SU-DHL-6 (cell line): Measurements from ENCODE around the gene P2RX2.

Experiments
- H2AFZ ChIP-seq: fragments of 200-600 bp; sonication (generic); 2 replicates; pipeline ENCODE4 v1.6.1; 2014; ENCODE audit warnings: low read depth, mild to moderate bottlenecking, moderate library complexity, mixed read lengths, antibody characterized with exemption, low read length; ENCODE audit not compliant: severe bottlenecking
- H3F3A ChIP-seq: fragments of 200-600 bp; shearing (Covaris generic); 2 replicates; pipeline ENCODE4 v1.6.0; 2016; ENCODE audit warnings: antibody characterized with exemption, mild to moderate bottlenecking; ENCODE audit not compliant: insufficient read depth
- H3K27ac ChIP-seq: fragments of 200-600 bp; sonication (generic); 2 replicates; pipeline ENCODE4 v1.5.1; 2016; ENCODE audit warnings: low read depth, mild to moderate bottlenecking, low read length, moderate library complexity, mixed read lengths
- H3K27me3 ChIP-seq: fragments of 200-600 bp; sonication (generic), shearing (Covaris generic); 2 replicates; pipeline ENCODE4 v1.6.0; 2014; ENCODE audit warnings: mild to moderate bottlenecking, low read length
- H3K36me3 ChIP-seq: fragments of 200-600 bp; sonication (generic); 2 replicates; pipeline ENCODE4 v1.6.1; 2014; ENCODE audit warnings: mild to moderate bottlenecking, low read length, mixed read lengths
- H3K4me2 ChIP-seq: fragments of 300-600, 200-600 bp; shearing (Covaris generic), sonication (generic); 2 replicates; pipeline ENCODE4 v1.6.0; 2014; ENCODE audit warnings: low read length, low read depth, mild to moderate bottlenecking; ENCODE audit not compliant: poor library complexity, severe bottlenecking
- H3K4me3 ChIP-seq: fragments of 200-600 bp; sonication (generic); 2 replicates; pipeline ENCODE4 v1.5.1; 2014; ENCODE audit warnings: antibody characterized with exemption, low read length, mild to moderate bottlenecking, mixed read lengths; ENCODE audit not compliant: insufficient read depth, poor library complexity, severe bottlenecking
- H3K79me2 ChIP-seq: fragments of 200-600 bp; sonication (generic); 2 replicates; pipeline ENCODE4 v1.6.1; 2014; ENCODE audit warnings: mild to moderate bottlenecking, low read length, moderate library complexity; ENCODE audit not compliant: insufficient read depth
- H3K9ac ChIP-seq: fragments of 200-600 bp; sonication (generic); 2 replicates; pipeline ENCODE4 v1.7.0; 2014; ENCODE audit warnings: mild to moderate bottlenecking, low read length
- H3K9me2 ChIP-seq: fragments of 200-600 bp; sonication (generic); replicated peaks from 2 replicates; pipeline ENCODE4 v1.6.1; 2014; ENCODE audit warnings: low read length; ENCODE audit not compliant: insufficient read depth
- H3K9me3 ChIP-seq: fragments of 200-600 bp; sonication (generic); 2 replicates; pipeline ENCODE4 v1.6.1; 2014; ENCODE audit warnings: low read length, mixed read lengths; ENCODE audit not compliant: insufficient read depth
- H4K20me1 ChIP-seq: fragments of 200-600 bp; sonication (generic); 2 replicates; pipeline ENCODE4 v1.6.1; 2014; ENCODE audit warnings: low read depth, mild to moderate bottlenecking, antibody characterized with exemption, low read length, moderate library complexity, mixed read lengths
- EZH2phosphoT487 ChIP-seq: fragments of 200-600 bp; sonication (generic), shearing (Covaris generic); conservative IDR thresholded peaks from 2 replicates; pipeline ENCODE4 v1.6.1; 2018; ENCODE audit warnings: mild to moderate bottlenecking, antibody characterized with exemption, low read length, moderate library complexity, mixed read lengths
- TF ChIP-seq, protein P1 (sequence below): fragments of 200-600 bp; sonication (generic); IDR thresholded peaks from one replicate; pipeline ENCODE4 v1.5.1; 2017; ENCODE audit warnings: antibody characterized with exemption, mild to moderate bottlenecking, low read length, moderate library complexity; ENCODE audit not compliant: insufficient read depth, poor library complexity, severe bottlenecking

P2RX2 gene

GRCh38 chr12:132634411-132634990 is 15.9 kb downstream of the P2RX2 start:
- no peaks in the 10 kb centered on the region for H3K9me3 ChIP-seq
- no peaks in the 10 kb centered on the region for H4K20me1 ChIP-seq
- no peaks in the 10 kb centered on the region for H3K27me3 ChIP-seq
- no peaks in the 10 kb centered on the region for H3K79me2 ChIP-seq
- no peak overlapping the region for H3K4me3 ChIP-seq
- H3F3A ChIP-seq = no peaks in the 10 kb centered on the region
- H3K9ac ChIP-seq = no peak overlapping the region
- H3K27ac ChIP-seq = no peak overlapping the region
- H2AFZ ChIP-seq = no peak overlapping the region
- no peak overlapping the region for H3K4me2 ChIP-seq
- peaks cover 10% of the 10 kb centered on the region; the same call in 1 of the 2 replicates for H3K36me3 ChIP-seq
- TF ChIP-seq EZH2phosphoT487 = no peak
- TF ChIP-seq, protein P1, sequence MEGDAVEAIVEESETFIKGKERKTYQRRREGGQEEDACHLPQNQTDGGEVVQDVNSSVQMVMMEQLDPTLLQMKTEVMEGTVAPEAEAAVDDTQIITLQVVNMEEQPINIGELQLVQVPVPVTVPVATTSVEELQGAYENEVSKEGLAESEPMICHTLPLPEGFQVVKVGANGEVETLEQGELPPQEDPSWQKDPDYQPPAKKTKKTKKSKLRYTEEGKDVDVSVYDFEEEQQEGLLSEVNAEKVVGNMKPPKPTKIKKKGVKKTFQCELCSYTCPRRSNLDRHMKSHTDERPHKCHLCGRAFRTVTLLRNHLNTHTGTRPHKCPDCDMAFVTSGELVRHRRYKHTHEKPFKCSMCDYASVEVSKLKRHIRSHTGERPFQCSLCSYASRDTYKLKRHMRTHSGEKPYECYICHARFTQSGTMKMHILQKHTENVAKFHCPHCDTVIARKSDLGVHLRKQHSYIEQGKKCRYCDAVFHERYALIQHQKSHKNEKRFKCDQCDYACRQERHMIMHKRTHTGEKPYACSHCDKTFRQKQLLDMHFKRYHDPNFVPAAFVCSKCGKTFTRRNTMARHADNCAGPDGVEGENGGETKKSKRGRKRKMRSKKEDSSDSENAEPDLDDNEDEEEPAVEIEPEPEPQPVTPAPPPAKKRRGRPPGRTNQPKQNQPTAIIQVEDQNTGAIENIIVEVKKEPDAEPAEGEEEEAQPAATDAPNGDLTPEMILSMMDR = no peak
- no peaks in the 10 kb centered on the region for H3K9me2 ChIP-seq

- Histone ChIP-seq H3K27me3 (no peaks in the 10 kb centered on the region), H3K79me2 (no peaks in the 10 kb centered on the region), H3K27ac (no peak overlapping the region), H3F3A (no peaks in the 10 kb centered on the region), H3K9ac (no peak overlapping the region), H3K4me3 (no peak overlapping the region), H2AFZ (no peak overlapping the region), H4K20me1 (no peaks in the 10 kb centered on the region), H3K4me2 (no peak overlapping the region), H3K36me3 (peaks cover 10% of the 10 kb centered on the region; the same call in 1 of the 2 replicates), H3K9me3 (no peaks in the 10 kb centered on the region), H3K9me2 (no peaks in the 10 kb centered on the region)
- TF ChIP-seq, protein P1 = no peak
- TF ChIP-seq EZH2phosphoT487 = no peak
Measured at GRCh38 chr12:132635076-132635955, 16.7 kb downstream of the P2RX2 start.

GRCh38 chr12:132637811-132638210 is 19.2 kb downstream of the P2RX2 start:
- Histone ChIP-seq H3K9me3 (no peaks in the 10 kb centered on the region), H3K9ac (no peak overlapping the region), H3K4me2 (no peak overlapping the region), H3K27ac (no peak overlapping the region), H3K27me3 (no peaks in the 10 kb centered on the region), H3K79me2 (no peaks in the 10 kb centered on the region), H3K36me3 (peaks cover 10% of the 10 kb centered on the region; the same call in 1 of the 2 replicates), H3F3A (no peaks in the 10 kb centered on the region), H3K9me2 (no peaks in the 10 kb centered on the region), H4K20me1 (no peaks in the 10 kb centered on the region), H3K4me3 (no peak overlapping the region), H2AFZ (no peak overlapping the region)
- TF ChIP-seq, protein P1 = no peak
- no peak for TF ChIP-seq EZH2phosphoT487
